Measurements from ENCODE around the gene DGCR6. TPM values are rescaled to one million over a fixed set of nuclear protein-coding genes. Genes with fewer than 3 reads are reported as not detected.

Gene DGCR6
- total and polyA plus RNA-seq, 10 of the 15 experiments (the other 5 are each of a cell fraction or from before 2014, with no cell fraction given) = 0.06 to 0.54 (median 0.16) TPM; not detected in 2

DNA sequence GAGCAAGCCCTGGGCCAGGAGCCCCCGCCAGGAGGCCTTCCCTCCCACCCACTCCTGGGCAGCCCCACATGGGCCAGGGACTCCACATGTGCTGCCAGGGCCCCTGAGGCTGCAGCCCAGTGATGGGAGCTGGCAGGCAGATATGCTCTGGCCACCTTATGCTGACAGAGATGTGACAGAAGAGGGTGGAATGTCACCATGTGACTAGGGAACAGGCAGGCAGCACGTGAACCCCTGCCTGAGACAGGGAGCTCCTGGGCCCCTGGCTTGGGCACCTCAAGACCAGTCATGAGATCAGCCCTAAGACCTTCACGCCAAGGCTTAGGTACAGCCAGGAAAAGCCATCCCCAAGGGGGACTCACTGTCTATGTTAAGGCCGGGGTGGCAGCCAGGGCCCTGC is 20.9 kb downstream of the DGCR6 start (continued):
- TF ChIP-seq, protein P1, sequence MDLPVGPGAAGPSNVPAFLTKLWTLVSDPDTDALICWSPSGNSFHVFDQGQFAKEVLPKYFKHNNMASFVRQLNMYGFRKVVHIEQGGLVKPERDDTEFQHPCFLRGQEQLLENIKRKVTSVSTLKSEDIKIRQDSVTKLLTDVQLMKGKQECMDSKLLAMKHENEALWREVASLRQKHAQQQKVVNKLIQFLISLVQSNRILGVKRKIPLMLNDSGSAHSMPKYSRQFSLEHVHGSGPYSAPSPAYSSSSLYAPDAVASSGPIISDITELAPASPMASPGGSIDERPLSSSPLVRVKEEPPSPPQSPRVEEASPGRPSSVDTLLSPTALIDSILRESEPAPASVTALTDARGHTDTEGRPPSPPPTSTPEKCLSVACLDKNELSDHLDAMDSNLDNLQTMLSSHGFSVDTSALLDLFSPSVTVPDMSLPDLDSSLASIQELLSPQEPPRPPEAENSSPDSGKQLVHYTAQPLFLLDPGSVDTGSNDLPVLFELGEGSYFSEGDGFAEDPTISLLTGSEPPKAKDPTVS (IDR thresholded peaks at IDR 0.05; ENCODE audit: low read depth, low read length) = no peak
- TF ChIP-seq NRF1 (conservative IDR thresholded peaks at IDR 0.05; ENCODE audit: low read depth, low read length) (no peak), NFYA (IDR thresholded peaks at IDR 0.05; ENCODE audit: borderline replicate concordance, low read depth, low read length) (no peak), HCFC1 (IDR thresholded peaks at IDR 0.05; ENCODE audit: low read length) (no peak)
- TF ChIP-seq, protein P2, sequence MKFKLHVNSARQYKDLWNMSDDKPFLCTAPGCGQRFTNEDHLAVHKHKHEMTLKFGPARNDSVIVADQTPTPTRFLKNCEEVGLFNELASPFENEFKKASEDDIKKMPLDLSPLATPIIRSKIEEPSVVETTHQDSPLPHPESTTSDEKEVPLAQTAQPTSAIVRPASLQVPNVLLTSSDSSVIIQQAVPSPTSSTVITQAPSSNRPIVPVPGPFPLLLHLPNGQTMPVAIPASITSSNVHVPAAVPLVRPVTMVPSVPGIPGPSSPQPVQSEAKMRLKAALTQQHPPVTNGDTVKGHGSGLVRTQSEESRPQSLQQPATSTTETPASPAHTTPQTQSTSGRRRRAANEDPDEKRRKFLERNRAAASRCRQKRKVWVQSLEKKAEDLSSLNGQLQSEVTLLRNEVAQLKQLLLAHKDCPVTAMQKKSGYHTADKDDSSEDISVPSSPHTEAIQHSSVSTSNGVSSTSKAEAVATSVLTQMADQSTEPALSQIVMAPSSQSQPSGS (IDR thresholded peaks at IDR 0.05; ENCODE audit: low read length) = no peak

DNA sequence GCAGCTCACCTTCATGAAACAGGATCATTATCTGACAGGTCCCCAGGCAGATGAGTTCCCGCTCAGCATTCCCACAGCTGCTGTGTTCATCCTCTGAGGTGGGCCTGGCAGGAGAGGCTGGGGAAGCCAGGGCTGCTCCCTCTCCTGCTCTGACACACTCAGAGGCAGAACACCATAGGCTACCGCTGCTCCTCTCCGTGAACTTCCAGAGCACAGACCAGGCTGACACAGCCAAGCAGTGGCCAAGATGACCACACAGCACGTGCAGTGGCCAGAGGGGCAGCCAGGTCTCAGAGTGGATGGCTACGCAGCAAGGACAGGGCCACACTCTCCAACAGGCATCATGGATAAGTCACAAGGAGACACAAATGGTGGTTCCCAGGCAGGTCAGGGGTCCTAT is 21.5 kb downstream of the DGCR6 start:
- ChIA-PET POLR2A (no interaction called here), RAD21 (ENCODE audit: unreplicated experiment) (no interaction called here), SMC1A (ENCODE audit: uncharacterized antibody, unreplicated experiment) (no interaction called here), CTCF (no interaction called here)
- in situ Hi-C loops (cut with MboI) = no loop called here
- intact Hi-C loops (cut with micrococcal nuclease; ENCODE audit: unreplicated experiment) = no loop called here
- no peaks in the 10 kb centered on the region for H3K79me2 ChIP-seq (ENCODE audit: control insufficient read depth, insufficient read depth, low read length)
- H3K4me2 ChIP-seq (ENCODE audit: control insufficient read depth, insufficient read depth) = no peak overlapping the region
- no peak overlapping the region for H3K9ac ChIP-seq (ENCODE audit: control insufficient read depth, insufficient read depth, low read length)
- H4K20me1 ChIP-seq (ENCODE audit: control insufficient read depth, insufficient read depth) = no peaks in the 10 kb centered on the region
- no peak overlapping the region for H3K4me3 ChIP-seq
- no CpG with 5 or more reads among the region's 5 CpGs for WGBS (ENCODE audit: insufficient coverage, insufficient replicate concordance, low lambda C conversion rate, missing lambda C conversion rate)
- DNase-seq (ENCODE audit: low read depth, low spot score) = no peak
- ATAC-seq = no peak
- H2AFZ ChIP-seq (ENCODE audit: control insufficient read depth, low read depth, low read length) = no peak overlapping the region
- H3K9me3 ChIP-seq (replicated peaks; ENCODE audit: control insufficient read depth, insufficient read depth, low read length) = no peaks in the 10 kb centered on the region
- no TSS peak for BruUV-seq (replicated peaks)
- no peaks in the 10 kb centered on the region for H3K4me1 ChIP-seq (ENCODE audit: control insufficient read depth, insufficient read depth, low read length)
- no peak for FAIRE-seq
- no peak overlapping the region for H3K27ac ChIP-seq (ENCODE audit: control insufficient read depth, insufficient read depth)
- H3K36me3 ChIP-seq (ENCODE audit: control insufficient read depth in 2 of 2, insufficient read depth in 2 of 2, low read length in 1 of 2) = no peaks in the 10 kb centered on the region
- no peaks in the 10 kb centered on the region for H3K27me3 ChIP-seq (replicated peaks in 1 of 2; ENCODE audit: control insufficient read depth in 2 of 2, insufficient read depth in 2 of 2, low read length in 1 of 2)
- TF ChIP-seq, protein P3, sequence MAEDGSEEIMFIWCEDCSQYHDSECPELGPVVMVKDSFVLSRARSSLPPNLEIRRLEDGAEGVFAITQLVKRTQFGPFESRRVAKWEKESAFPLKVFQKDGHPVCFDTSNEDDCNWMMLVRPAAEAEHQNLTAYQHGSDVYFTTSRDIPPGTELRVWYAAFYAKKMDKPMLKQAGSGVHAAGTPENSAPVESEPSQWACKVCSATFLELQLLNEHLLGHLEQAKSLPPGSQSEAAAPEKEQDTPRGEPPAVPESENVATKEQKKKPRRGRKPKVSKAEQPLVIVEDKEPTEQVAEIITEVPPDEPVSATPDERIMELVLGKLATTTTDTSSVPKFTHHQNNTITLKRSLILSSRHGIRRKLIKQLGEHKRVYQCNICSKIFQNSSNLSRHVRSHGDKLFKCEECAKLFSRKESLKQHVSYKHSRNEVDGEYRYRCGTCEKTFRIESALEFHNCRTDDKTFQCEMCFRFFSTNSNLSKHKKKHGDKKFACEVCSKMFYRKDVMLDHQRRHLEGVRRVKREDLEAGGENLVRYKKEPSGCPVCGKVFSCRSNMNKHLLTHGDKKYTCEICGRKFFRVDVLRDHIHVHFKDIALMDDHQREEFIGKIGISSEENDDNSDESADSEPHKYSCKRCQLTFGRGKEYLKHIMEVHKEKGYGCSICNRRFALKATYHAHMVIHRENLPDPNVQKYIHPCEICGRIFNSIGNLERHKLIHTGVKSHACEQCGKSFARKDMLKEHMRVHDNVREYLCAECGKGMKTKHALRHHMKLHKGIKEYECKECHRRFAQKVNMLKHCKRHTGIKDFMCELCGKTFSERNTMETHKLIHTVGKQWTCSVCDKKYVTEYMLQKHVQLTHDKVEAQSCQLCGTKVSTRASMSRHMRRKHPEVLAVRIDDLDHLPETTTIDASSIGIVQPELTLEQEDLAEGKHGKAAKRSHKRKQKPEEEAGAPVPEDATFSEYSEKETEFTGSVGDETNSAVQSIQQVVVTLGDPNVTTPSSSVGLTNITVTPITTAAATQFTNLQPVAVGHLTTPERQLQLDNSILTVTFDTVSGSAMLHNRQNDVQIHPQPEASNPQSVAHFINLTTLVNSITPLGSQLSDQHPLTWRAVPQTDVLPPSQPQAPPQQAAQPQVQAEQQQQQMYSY (CRISPR knock-in tag; IDR thresholded peaks at IDR 0.05) = no peak
- TF ChIP-seq EZH2 (IDR thresholded peaks at IDR 0.05; ENCODE audit: borderline replicate concordance, control insufficient read depth, low read depth, low read length) (no peak), HDAC2 (IDR thresholded peaks at IDR 0.05) (no peak), SRF (IDR thresholded peaks at IDR 0.05; ENCODE audit: low read depth in 2 of 2, low read length in 2 of 2) (no peak), NR2C2 (IDR thresholded peaks at IDR 0.05; ENCODE audit: borderline replicate concordance, control insufficient read depth, insufficient read length, low read depth) (no peak), CBX3 (IDR thresholded peaks at IDR 0.05; ENCODE audit: borderline replicate concordance, low read depth) (no peak), SP1 (IDR thresholded peaks at IDR 0.05; ENCODE audit: low read depth, low read length) (no peak), SMC3 (IDR thresholded peaks at IDR 0.05; ENCODE audit: borderline replicate concordance, low read length) (no peak)
- TF ChIP-seq, protein P4, sequence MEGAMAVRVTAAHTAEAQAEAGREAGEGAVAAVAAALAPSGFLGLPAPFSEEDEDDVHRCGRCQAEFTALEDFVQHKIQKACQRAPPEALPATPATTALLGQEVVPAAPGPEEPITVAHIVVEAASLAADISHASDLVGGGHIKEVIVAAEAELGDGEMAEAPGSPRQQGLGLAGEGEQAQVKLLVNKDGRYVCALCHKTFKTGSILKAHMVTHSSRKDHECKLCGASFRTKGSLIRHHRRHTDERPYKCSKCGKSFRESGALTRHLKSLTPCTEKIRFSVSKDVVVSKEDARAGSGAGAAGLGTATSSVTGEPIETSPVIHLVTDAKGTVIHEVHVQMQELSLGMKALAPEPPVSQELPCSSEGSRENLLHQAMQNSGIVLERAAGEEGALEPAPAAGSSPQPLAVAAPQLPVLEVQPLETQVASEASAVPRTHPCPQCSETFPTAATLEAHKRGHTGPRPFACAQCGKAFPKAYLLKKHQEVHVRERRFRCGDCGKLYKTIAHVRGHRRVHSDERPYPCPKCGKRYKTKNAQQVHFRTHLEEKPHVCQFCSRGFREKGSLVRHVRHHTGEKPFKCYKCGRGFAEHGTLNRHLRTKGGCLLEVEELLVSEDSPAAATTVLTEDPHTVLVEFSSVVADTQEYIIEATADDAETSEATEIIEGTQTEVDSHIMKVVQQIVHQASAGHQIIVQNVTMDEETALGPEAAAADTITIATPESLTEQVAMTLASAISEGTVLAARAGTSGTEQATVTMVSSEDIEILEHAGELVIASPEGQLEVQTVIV (IDR thresholded peaks at IDR 0.05; ENCODE audit: borderline replicate concordance, partially characterized antibody) = no peak
